K562 (cell line): ENCODE measurements around the gene PACS1.

Experiments
- CTCF ChIP-seq, 3 experiments: IDR thresholded peaks in 2 of 3; conservative IDR thresholded peaks in 1 of 3; 2 replicates each; pipeline ENCODE4 v1.5.1; 2011 to 2012; ENCODE audit warnings: low read length in 3 of 3, mild to moderate bottlenecking in 3 of 3, control low read depth in 2 of 3, improper control_type of control experiment in 1 of 3, inconsistent platforms in 1 of 3, low read depth in 1 of 3, mixed read lengths in 1 of 3, moderate library complexity in 1 of 3; ENCODE audit not compliant: insufficient read depth in 2 of 3
- CXXC5 ChIP-seq: fragments of 250-450 bp; sonication (Bioruptor Pico); IDR thresholded peaks from 2 replicates; pipeline ENCODE4 v1.8.0; 2022; ENCODE audit warnings: inconsistent platforms, mild to moderate bottlenecking, moderate library complexity
- HSF4 ChIP-seq: fragments of 250-450 bp; sonication (Bioruptor Pico); IDR thresholded peaks from 2 replicates; pipeline ENCODE4 v2.1.2; 2022; ENCODE audit warnings: mild to moderate bottlenecking, moderate library complexity, borderline replicate concordance
- IRF2 ChIP-seq: sonication (generic); formaldehyde crosslinking; IDR thresholded peaks from 2 replicates; pipeline ENCODE4 v1.8.1; 2022; ENCODE audit warnings: mild to moderate bottlenecking, missing genetic modification reagents
- KLF10 ChIP-seq: fragments of 250-450 bp; sonication (Bioruptor Pico); IDR thresholded peaks from 2 replicates; pipeline ENCODE4 v1.6.1; 2021; ENCODE audit warnings: matching md5 sums
- NFIC ChIP-seq: fragments of 450-650 bp; IDR thresholded peaks from 2 replicates; pipeline ENCODE4 v1.6.1; 2017; ENCODE audit warnings: mild to moderate bottlenecking, inconsistent platforms
- NFYB ChIP-seq: IDR thresholded peaks from 2 replicates; pipeline ENCODE4 v1.6.1; 2011; ENCODE audit warnings: mild to moderate bottlenecking, moderate library complexity; ENCODE audit not compliant: insufficient read length; ENCODE audit errors: extremely low read depth
- POLR2A ChIP-seq: fragments of 450-650 bp; conservative IDR thresholded peaks from 2 replicates; pipeline ENCODE4 v1.6.1; 2016
- SIN3A ChIP-seq, 2 experiments: fragments of 150-350 bp in 1 of 2; IDR thresholded peaks; 2 replicates each; pipeline ENCODE4 v1.6.1; 2011 to 2016; ENCODE audit warnings: borderline replicate concordance in 2 of 2, low read depth in 2 of 2, low read length in 2 of 2, mild to moderate bottlenecking in 2 of 2, moderate library complexity in 2 of 2; ENCODE audit not compliant: control insufficient read depth in 1 of 2
- ZEB2 ChIP-seq: fragments of 450-650 bp; IDR thresholded peaks from 2 replicates; pipeline ENCODE4 v1.6.1; 2016
- ZFP30 ChIP-seq: fragments of 250-450 bp; sonication (Bioruptor Pico); IDR thresholded peaks from 2 replicates; pipeline ENCODE4 v1.8.0; 2022; ENCODE audit warnings: moderate library complexity, mild to moderate bottlenecking, inconsistent platforms, borderline replicate concordance

GRCh38 chr11:66106786-66107599 lies 36.9 kb downstream of the PACS1 start:
- TF ChIP-seq ZFP30 (CRISPR knock-in tag): no peak
- TF ChIP-seq HSF4 (CRISPR knock-in tag): no peak
- no peak for TF ChIP-seq CXXC5
- TF ChIP-seq CTCF (IDR thresholded peaks at IDR 0.05 in 2 of 3, conservative IDR thresholded peaks at IDR 0.05 in 1 of 3; ENCODE audit: insufficient read depth in 2 of 3, low read depth in 1 of 3, low read length in 3 of 3): no peak
- TF ChIP-seq SIN3A (IDR thresholded peaks at IDR 0.05; ENCODE audit: borderline replicate concordance in 2 of 2, control insufficient read depth in 1 of 2, low read depth in 2 of 2, low read length in 2 of 2): no peak
- TF ChIP-seq POLR2A: no peak
- TF ChIP-seq KLF10 (CRISPR knock-in tag): no peak
- TF ChIP-seq NFIC: no peak
- TF ChIP-seq ZEB2: no peak
- TF ChIP-seq IRF2: no peak
- no peak for TF ChIP-seq NFYB
